HepG2 (cell line): ENCODE results near the gene OGFR. TPM values are rescaled to one million over a fixed set of nuclear protein-coding genes. Genes with fewer than 3 reads are reported as not detected.

Experiments used
- BHLHE40 ChIP-seq: IDR thresholded peaks from 2 replicates; pipeline ENCODE4 v1.6.1; 2011; ENCODE audit warnings: low read length, improper control_type of control experiment
- DNMT1 ChIP-seq: sonication (generic); formaldehyde crosslinking; IDR thresholded peaks from 2 replicates; pipeline ENCODE4 v1.5.1; 2020; ENCODE audit warnings: mild to moderate bottlenecking, missing genetic modification reagents
- FOXK2 ChIP-seq: fragments of 450-650 bp; IDR thresholded peaks from 2 replicates; pipeline ENCODE4 v1.6.1; 2016
- IKZF1 ChIP-seq: fragments of 450-650 bp; IDR thresholded peaks from 2 replicates; pipeline ENCODE4 v1.7.1; 2016
- NFYC ChIP-seq: IDR thresholded peaks from 2 replicates; pipeline ENCODE4 v1.6.1; 2016; ENCODE audit warnings: missing genetic modification reagents, missing compliant biosample characterization
- RAD21 ChIP-seq: fragments of 450-650 bp; formaldehyde crosslinking; IDR thresholded peaks from 2 replicates; pipeline ENCODE4 v1.5.0; 2020; ENCODE audit warnings: mild to moderate bottlenecking
- ZNF10 ChIP-seq: sonication (generic); formaldehyde crosslinking; IDR thresholded peaks from 2 replicates; pipeline ENCODE4 v1.4.0; 2020; ENCODE audit warnings: mild to moderate bottlenecking, low read depth, missing genetic modification reagents, borderline replicate concordance
- ZNF101 ChIP-seq: sonication (generic); formaldehyde crosslinking; IDR thresholded peaks from 2 replicates; pipeline ENCODE4 v1.4.0; 2020; ENCODE audit warnings: mild to moderate bottlenecking, low read depth, missing genetic modification reagents, borderline replicate concordance
- ZNF234 ChIP-seq: sonication (generic); formaldehyde crosslinking; conservative IDR thresholded peaks from 2 replicates; pipeline ENCODE4 v1.5.1; 2020; ENCODE audit warnings: mild to moderate bottlenecking, missing genetic modification reagents
- ZNF44 ChIP-seq: sonication (generic); formaldehyde crosslinking; IDR thresholded peaks from 2 replicates; pipeline ENCODE4 v1.5.1; 2020; ENCODE audit warnings: mild to moderate bottlenecking, missing genetic modification reagents
- ZNF549 ChIP-seq: sonication (generic); formaldehyde crosslinking; IDR thresholded peaks from 2 replicates; pipeline ENCODE4 v1.5.0; 2020; ENCODE audit warnings: missing genetic modification reagents
- ZNF574 ChIP-seq: sonication (generic); formaldehyde crosslinking; IDR thresholded peaks from 2 replicates; pipeline ENCODE4 v1.4.0; 2020; ENCODE audit warnings: missing genetic modification reagents
- ZNF580 ChIP-seq: IDR thresholded peaks from 2 replicates; pipeline ENCODE4 v1.6.1; 2016; ENCODE audit warnings: low read depth, borderline replicate concordance
- ZNF772 ChIP-seq: sonication (generic); formaldehyde crosslinking; IDR thresholded peaks from 2 replicates; pipeline ENCODE4 v1.5.0; 2020; ENCODE audit warnings: mild to moderate bottlenecking, missing genetic modification reagents
- ZNF883 ChIP-seq: sonication (generic); formaldehyde crosslinking; IDR thresholded peaks from 2 replicates; pipeline ENCODE4 v1.5.1; 2020; ENCODE audit warnings: mild to moderate bottlenecking, missing genetic modification reagents; ENCODE audit errors: not compliant biosample characterization
- ZSCAN12 ChIP-seq: sonication (generic); formaldehyde crosslinking; IDR thresholded peaks from 2 replicates; pipeline ENCODE4 v1.9.0; 2021; ENCODE audit warnings: mild to moderate bottlenecking, missing genetic modification reagents
- polyA plus RNA-seq, 8 experiments: library from polyadenylated mRNA; depleted of rRNA in 3 of 8; stranded (reverse) in 7 of 8; unstranded in 1 of 8; fragments of >200 nt; fragmentation: Illumina TruSeq in 4 of 8; extraction: Trizol in 4 of 8; gene quantifications; 2 replicates each; pipeline versions ENCODE4 v1.2.1 to v1.2.3, GENCODE V29; 2011 to 2016; ENCODE audit warnings: low read depth in 4 of 8, missing spikeins in 1 of 8, mixed read lengths in 1 of 8; ENCODE audit not compliant: insufficient read depth in 1 of 8
- total RNA-seq, 5 experiments: library from RNA; depleted of rRNA; stranded (reverse); fragments of >200 nt; fragmentation: Illumina TruSeq; extraction: Trizol; gene quantifications; 2 replicates each; pipeline ENCODE4 v1.2.3, GENCODE V29; 2016; ENCODE audit warnings: low read depth in 1 of 5
- TF ChIP-seq, protein P1 (sequence below): IDR thresholded peaks from 2 replicates; pipeline ENCODE4 v1.6.1; 2012; ENCODE audit warnings: low read length, improper control_type of control experiment
- TF ChIP-seq, protein P2 (sequence below): sonication (generic); formaldehyde crosslinking; IDR thresholded peaks from 2 replicates; pipeline ENCODE4 v1.4.0; 2020; ENCODE audit warnings: missing genetic modification reagents, borderline replicate concordance

OGFR gene
- total and polyA plus RNA-seq, 2 of the 13 experiments (the other 11 are each of a cell fraction or from before 2014, with no cell fraction given) = 47.7 to 81.8 TPM

GRCh38 chr20:62782149-62782892 lies 22.3 kb upstream of the OGFR start (continued):
- TF ChIP-seq BHLHE40 (no peak), ZNF772 (CRISPR knock-in tag) (no peak), ZNF101 (CRISPR knock-in tag) (no peak), FOXK2 (no peak), ZNF580 (no peak), NFYC (CRISPR knock-in tag) (peak; percentile 39; the same call in 1 of the 2 replicates), RAD21 (0 out of 2 replicates have a peak, but pooled peaks have one; percentile 13), ZNF234 (CRISPR knock-in tag) (no peak), ZNF549 (CRISPR knock-in tag) (no peak), ZNF883 (peak; percentile 41), ZSCAN12 (CRISPR knock-in tag) (no peak), DNMT1 (no peak), ZNF10 (no peak), ZNF44 (no peak), ZNF574 (0 out of 2 replicates have a peak, but pooled peaks have one; percentile 22), IKZF1 (no peak)
- TF ChIP-seq, protein P1, sequence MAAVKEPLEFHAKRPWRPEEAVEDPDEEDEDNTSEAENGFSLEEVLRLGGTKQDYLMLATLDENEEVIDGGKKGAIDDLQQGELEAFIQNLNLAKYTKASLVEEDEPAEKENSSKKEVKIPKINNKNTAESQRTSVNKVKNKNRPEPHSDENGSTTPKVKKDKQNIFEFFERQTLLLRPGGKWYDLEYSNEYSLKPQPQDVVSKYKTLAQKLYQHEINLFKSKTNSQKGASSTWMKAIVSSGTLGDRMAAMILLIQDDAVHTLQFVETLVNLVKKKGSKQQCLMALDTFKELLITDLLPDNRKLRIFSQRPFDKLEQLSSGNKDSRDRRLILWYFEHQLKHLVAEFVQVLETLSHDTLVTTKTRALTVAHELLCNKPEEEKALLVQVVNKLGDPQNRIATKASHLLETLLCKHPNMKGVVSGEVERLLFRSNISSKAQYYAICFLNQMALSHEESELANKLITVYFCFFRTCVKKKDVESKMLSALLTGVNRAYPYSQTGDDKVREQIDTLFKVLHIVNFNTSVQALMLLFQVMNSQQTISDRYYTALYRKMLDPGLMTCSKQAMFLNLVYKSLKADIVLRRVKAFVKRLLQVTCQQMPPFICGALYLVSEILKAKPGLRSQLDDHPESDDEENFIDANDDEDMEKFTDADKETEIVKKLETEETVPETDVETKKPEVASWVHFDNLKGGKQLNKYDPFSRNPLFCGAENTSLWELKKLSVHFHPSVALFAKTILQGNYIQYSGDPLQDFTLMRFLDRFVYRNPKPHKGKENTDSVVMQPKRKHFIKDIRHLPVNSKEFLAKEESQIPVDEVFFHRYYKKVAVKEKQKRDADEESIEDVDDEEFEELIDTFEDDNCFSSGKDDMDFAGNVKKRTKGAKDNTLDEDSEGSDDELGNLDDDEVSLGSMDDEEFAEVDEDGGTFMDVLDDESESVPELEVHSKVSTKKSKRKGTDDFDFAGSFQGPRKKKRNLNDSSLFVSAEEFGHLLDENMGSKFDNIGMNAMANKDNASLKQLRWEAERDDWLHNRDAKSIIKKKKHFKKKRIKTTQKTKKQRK = no peak
- TF ChIP-seq, protein P2, sequence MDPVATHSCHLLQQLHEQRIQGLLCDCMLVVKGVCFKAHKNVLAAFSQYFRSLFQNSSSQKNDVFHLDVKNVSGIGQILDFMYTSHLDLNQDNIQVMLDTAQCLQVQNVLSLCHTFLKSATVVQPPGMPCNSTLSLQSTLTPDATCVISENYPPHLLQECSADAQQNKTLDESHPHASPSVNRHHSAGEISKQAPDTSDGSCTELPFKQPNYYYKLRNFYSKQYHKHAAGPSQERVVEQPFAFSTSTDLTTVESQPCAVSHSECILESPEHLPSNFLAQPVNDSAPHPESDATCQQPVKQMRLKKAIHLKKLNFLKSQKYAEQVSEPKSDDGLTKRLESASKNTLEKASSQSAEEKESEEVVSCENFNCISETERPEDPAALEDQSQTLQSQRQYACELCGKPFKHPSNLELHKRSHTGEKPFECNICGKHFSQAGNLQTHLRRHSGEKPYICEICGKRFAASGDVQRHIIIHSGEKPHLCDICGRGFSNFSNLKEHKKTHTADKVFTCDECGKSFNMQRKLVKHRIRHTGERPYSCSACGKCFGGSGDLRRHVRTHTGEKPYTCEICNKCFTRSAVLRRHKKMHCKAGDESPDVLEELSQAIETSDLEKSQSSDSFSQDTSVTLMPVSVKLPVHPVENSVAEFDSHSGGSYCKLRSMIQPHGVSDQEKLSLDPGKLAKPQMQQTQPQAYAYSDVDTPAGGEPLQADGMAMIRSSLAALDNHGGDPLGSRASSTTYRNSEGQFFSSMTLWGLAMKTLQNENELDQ = no peak
